22Rv1 (cell line): ENCODE data around the gene MCF2L.
"Not testable (repeated sequence)": the region's sequence is repeated elsewhere in the genome, so short reads cannot be mapped to it uniquely, and the experiment has no call there.

Experiments used
- H3K27ac ChIP-seq: fragments of 450-650 bp; 2 replicates; pipeline ENCODE4 v1.5.1; 2017
- CTCF ChIP-seq: fragments of 450-650 bp; IDR thresholded peaks from 2 replicates; pipeline ENCODE4 v1.5.1; 2017; ENCODE audit warnings: mild to moderate bottlenecking
- ZFX ChIP-seq: fragments of 450-650 bp; IDR thresholded peaks from 2 replicates; pipeline ENCODE4 v1.6.1; 2017; ENCODE audit warnings: antibody characterized with exemption, borderline replicate concordance

MCF2L gene

GRCh38 chr13:113109151-113110047, 140.4 kb downstream of the MCF2L start:
- TF ChIP-seq ZFX: no peak
- no peak for TF ChIP-seq CTCF
- no peak overlapping the region for H3K27ac ChIP-seq

- TF ChIP-seq ZFX: no peak
- no peak for TF ChIP-seq CTCF
These were observed 141.2 kb downstream of the MCF2L start for GRCh38 chr13:113110048-113110851.

GRCh38 chr13:113110852-113111315, 141.9 kb downstream of the MCF2L start:
- no peak overlapping the region for H3K27ac ChIP-seq
- TF ChIP-seq CTCF: no peak
- TF ChIP-seq ZFX: no peak

More at GRCh38 chr13:113110048-113110851, 141.2 kb downstream of the MCF2L start:
- H3K27ac ChIP-seq: no peak overlapping the region

GRCh38 chr13:113111821-113112220, 142.8 kb downstream of the MCF2L start:
- H3K27ac ChIP-seq: not testable (repeated sequence)

- H3K27ac ChIP-seq: not testable (repeated sequence)
These were observed 143.5 kb downstream of the MCF2L start for GRCh38 chr13:113112475-113112874.

GRCh38 chr13:113112893-113113845, 144.2 kb downstream of the MCF2L start:
- TF ChIP-seq ZFX: no peak
- TF ChIP-seq CTCF: no peak
- H3K27ac ChIP-seq: no peak overlapping the region

- TF ChIP-seq CTCF (no peak), ZFX (no peak)
- no peak overlapping the region for H3K27ac ChIP-seq
These were observed 144.8 kb downstream of the MCF2L start for GRCh38 chr13:113113846-113114271.
